Gastroesophageal sphincter (tissue), 4 donors: ENCODE results near the gene MAML2. TPM values are rescaled to one million over a fixed set of nuclear protein-coding genes. Genes with fewer than 3 reads are reported as not detected.

Source experiments
- ATAC-seq: fragments of 150-250 bp; one replicate; pipeline ENCODE4 v1.9.1; 2016; ENCODE audit warnings: mild to moderate bottlenecking, moderate library complexity
- H3K27ac ChIP-seq, 4 donors: fragments of 200-600 bp; sonication (generic) in 3 of 4; 1 replicate in 3 of 4; 2 replicates in 1 of 4; pipeline ENCODE4 v1.5.1; 2016 to 2019
- H3K27me3 ChIP-seq: fragments of 200-600 bp; sonication (generic); one replicate; pipeline ENCODE4 v1.5.1; 2019
- H3K36me3 ChIP-seq, 2 donors: fragments of 200-600 bp; sonication (generic); one replicate each; pipeline ENCODE4 v1.5.1; 2019; ENCODE audit warnings: control low read depth in 1 of 2
- H3K4me1 ChIP-seq, 3 donors: fragments of 200-600 bp; sonication (generic); 1 replicate in 2 of 3; 2 replicates in 1 of 3; pipeline ENCODE4 v1.5.1; 2016 to 2019; ENCODE audit warnings: control low read depth in 2 of 3
- H3K4me3 ChIP-seq, 2 donors: fragments of 200-600 bp; sonication (generic); one replicate each; pipeline ENCODE4 v1.5.1; 2019; ENCODE audit warnings: mild to moderate bottlenecking in 1 of 2, moderate library complexity in 1 of 2
- H3K9me3 ChIP-seq, 3 donors: fragments of 200-600 bp; sonication (generic); one replicate each; pipeline ENCODE4 v1.5.1; 2017 to 2019; ENCODE audit warnings: control low read depth in 2 of 3
- EP300 ChIP-seq: sonication (generic); formaldehyde crosslinking; IDR thresholded peaks from one replicate; pipeline ENCODE4 v1.6.1; 2017; ENCODE audit warnings: antibody characterized with exemption, mild to moderate bottlenecking
- POLR2A ChIP-seq, 2 donors: fragments of 450-650 bp; IDR thresholded peaks; one replicate each; pipeline ENCODE4 v1.6.1; 2017; ENCODE audit warnings: antibody characterized with exemption in 2 of 2, mild to moderate bottlenecking in 2 of 2, moderate library complexity in 1 of 2
- POLR2AphosphoS5 ChIP-seq: sonication (generic); formaldehyde crosslinking; IDR thresholded peaks from one replicate; pipeline ENCODE4 v1.6.1; 2017; ENCODE audit warnings: antibody characterized with exemption
- WGBS, 2 donors: methylation state at CpG; one replicate each; pipeline ENCODE4 v1.1.5; 2018; ENCODE audit warnings: low coverage in 1 of 2; 5-methylcytosine and 5-hydroxymethylcytosine counted together
- total RNA-seq, 4 donors: library from RNA; depleted of rRNA; stranded (reverse); fragments of >200 nt; gene quantifications; one replicate each; pipeline ENCODE4 v1.1.0, GENCODE V29; 2016
- TF ChIP-seq, protein P1 (sequence below), 4 experiments: fragments of 200-600 bp in 2 of 4; fragments of 450-650 bp in 2 of 4; sonication (generic) in 1 of 4; IDR thresholded peaks; one replicate each; pipeline ENCODE4 v1.5.1; 2017 to 2019; ENCODE audit warnings: antibody characterized with exemption in 4 of 4, mild to moderate bottlenecking in 2 of 4, moderate library complexity in 2 of 4

Gene MAML2
- total RNA-seq, 4 donors from 2014 or later, result 15.8 to 31.8 (median 23.7) TPM

DNA sequence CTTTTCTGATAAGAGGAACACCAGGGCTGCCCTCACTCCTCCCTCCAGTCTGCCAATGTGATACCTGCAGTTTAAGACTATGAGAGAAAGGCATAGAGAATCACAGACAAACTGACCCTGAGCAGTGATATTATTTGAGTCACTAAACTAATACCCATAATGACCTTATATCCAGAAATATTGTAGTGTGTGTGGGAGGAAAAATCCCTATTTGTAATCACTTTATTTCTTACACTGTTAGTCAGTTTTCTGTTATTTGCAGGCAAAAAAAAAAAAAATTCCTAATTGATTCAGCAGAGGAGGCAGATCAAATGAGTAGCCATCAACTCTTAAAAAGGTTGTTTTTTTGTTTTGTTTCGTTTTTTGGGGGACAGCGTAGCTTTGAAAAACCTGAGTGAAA is 82.5 kb downstream of the MAML2 start:
- Histone ChIP-seq H3K36me3 (no peaks in the 10 kb centered on the region), H3K4me3 (no peak overlapping the region), H3K9me3 (no peaks in the 10 kb centered on the region), H3K27ac (no peak overlapping the region), H3K27me3 (no peaks in the 10 kb centered on the region), H3K4me1 (peaks cover 12 to 58% (median 17%) of the 10 kb centered on the region in 3 donors)
- 95% methylated on average over 2 of the region's 2 CpGs for WGBS, 2 donors
- ATAC-seq, result no peak
- TF ChIP-seq EP300, result no peak
- TF ChIP-seq, protein P1, sequence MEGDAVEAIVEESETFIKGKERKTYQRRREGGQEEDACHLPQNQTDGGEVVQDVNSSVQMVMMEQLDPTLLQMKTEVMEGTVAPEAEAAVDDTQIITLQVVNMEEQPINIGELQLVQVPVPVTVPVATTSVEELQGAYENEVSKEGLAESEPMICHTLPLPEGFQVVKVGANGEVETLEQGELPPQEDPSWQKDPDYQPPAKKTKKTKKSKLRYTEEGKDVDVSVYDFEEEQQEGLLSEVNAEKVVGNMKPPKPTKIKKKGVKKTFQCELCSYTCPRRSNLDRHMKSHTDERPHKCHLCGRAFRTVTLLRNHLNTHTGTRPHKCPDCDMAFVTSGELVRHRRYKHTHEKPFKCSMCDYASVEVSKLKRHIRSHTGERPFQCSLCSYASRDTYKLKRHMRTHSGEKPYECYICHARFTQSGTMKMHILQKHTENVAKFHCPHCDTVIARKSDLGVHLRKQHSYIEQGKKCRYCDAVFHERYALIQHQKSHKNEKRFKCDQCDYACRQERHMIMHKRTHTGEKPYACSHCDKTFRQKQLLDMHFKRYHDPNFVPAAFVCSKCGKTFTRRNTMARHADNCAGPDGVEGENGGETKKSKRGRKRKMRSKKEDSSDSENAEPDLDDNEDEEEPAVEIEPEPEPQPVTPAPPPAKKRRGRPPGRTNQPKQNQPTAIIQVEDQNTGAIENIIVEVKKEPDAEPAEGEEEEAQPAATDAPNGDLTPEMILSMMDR (IDR thresholded peaks at IDR 0.05), result no peak
- no peak for TF ChIP-seq POLR2A (IDR thresholded peaks at IDR 0.05)
- no peak for TF ChIP-seq POLR2AphosphoS5

DNA sequence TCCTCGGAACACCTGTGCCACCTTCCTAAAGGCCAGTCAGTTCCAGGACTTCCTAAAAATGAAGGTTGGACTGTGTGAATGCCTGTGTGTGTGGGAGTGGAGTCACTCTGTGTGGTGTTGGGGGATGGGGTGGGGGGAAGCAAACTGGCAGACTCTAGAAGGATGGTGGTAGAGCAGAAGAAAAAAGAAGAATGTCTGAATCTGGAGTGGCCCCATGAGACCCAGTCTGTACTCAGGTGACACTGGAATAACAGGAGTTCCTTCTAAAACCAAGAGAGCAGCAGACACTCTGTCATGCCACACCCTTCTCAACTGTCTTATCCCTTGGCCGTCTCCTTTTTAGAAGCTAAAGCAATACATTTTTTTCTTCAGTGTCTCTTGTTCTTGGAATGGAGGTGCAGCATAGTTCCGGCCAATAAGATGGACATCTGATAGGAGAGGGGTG is 82.9 kb downstream of the MAML2 start:
- 68 to 79% methylated on average over 2 to 3 of the region's 3 CpGs for WGBS, 2 donors
- Histone ChIP-seq H3K27ac (no peak overlapping the region), H3K4me3 (no peak overlapping the region), H3K36me3 (no peaks in the 10 kb centered on the region), H3K9me3 (no peaks in the 10 kb centered on the region), H3K27me3 (no peaks in the 10 kb centered on the region), H3K4me1 (peaks cover 12 to 57% (median 14%) of the 10 kb centered on the region in 3 donors)
- TF ChIP-seq EP300, result no peak
- TF ChIP-seq POLR2AphosphoS5, result no peak
- TF ChIP-seq POLR2A (IDR thresholded peaks at IDR 0.05), result no peak
- TF ChIP-seq, protein P1 (IDR thresholded peaks at IDR 0.05), result no peak
- no peak for ATAC-seq

DNA sequence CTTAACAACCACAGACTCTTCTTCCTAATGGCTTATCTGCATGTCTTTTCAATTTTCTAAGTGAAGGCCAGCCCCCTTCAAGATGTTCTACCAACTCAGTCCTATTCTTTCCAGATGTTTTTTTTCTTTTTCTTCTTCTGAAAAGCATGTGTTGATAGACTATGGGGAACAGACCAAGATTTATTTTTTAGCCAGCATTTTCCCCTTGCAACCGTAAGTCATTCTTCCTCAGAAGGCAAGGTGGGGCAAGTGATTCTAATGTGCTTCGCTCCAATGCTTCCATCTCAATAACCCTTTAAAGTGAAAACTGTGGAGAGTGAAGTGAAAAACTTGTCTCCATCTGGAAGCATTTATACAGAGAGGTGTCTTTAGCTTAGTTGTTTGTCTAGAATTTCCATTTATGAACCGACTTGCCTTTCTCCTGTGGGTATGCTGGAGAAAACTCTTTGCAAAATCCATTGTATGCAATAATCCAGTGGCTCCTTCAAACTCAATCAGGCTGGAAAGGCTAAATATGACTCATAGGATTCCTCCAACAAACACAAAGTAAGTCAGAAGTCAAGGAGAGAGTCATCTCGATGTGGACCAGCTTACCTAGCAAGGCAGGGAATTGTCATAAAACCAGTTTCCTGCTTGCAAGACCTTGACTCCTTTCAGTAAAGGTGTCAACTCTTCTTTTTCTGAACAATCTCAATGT is 83.7 kb downstream of the MAML2 start:
- TF ChIP-seq POLR2AphosphoS5 (no peak), POLR2A (IDR thresholded peaks at IDR 0.05) (no peak), EP300 (no peak)
- TF ChIP-seq, protein P1 (IDR thresholded peaks at IDR 0.05), result no peak
- H3K4me3 ChIP-seq, result no peak overlapping the region
- H3K27ac ChIP-seq, result peak overlapping the region in 3 of 4 donors; percentile 6 to 46 (median 41)
- H3K27me3 ChIP-seq, result no peaks in the 10 kb centered on the region
- no peaks in the 10 kb centered on the region for H3K9me3 ChIP-seq
- no peaks in the 10 kb centered on the region for H3K36me3 ChIP-seq
- peaks cover 11 to 63% (median 12%) of the 10 kb centered on the region in 3 donors for H3K4me1 ChIP-seq
- 58 to 65% methylated on average over 4 of the region's 4 CpGs for WGBS, 2 donors
- no peak for ATAC-seq

DNA sequence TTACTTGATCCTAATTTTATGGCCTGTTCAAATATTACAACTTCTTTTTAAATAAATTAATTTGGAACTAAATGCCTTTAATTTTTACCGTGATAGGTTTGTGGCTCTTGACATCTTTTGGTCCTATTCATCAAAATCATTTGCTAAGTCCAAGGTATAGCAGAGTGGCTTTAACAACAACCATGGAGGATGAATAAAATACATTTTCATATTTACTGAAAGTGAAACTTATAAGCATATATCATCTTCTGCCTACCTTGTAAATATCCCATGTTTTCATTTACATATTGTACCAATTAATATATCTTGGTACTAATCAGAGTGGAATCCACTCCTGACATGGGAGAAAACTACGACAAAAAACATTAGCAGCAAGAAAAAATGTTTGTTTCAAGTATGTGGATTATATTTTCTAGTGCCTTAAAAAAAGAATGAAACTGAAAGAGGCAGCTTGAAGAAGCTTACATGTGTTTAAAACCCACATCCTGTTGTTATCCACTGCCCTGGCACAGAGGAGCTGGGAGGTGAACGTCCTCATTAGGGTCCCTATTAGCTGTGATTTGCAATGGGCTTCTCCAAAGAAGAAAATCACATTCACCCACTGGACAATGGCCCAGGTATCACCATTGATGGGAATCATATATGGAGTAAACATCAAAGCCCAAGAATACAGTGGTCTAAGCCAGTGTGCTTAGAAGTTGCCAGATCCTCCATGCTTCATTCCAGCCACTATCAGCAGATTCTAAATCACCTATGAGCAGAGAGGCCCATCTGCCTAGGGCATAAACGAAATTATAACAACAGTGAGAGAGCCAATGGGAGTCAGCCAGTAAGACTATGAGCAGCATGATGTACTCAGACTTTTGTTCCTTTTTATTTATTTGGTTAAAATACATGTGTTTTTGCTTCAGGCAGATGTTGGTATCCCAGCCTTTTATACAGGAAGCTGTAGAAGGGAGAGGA is 84.7 kb downstream of the MAML2 start:
- H3K4me3 ChIP-seq, result no peak overlapping the region
- no peak for ATAC-seq
- H3K36me3 ChIP-seq, result no peaks in the 10 kb centered on the region
- 54 to 69% methylated on average over 4 of the region's 4 CpGs for WGBS, 2 donors
- no peaks in the 10 kb centered on the region for H3K27me3 ChIP-seq
- H3K27ac ChIP-seq, result peak overlapping the region; percentile 6 to 56 (median 44)
- TF ChIP-seq, protein P1 (IDR thresholded peaks at IDR 0.05), result no peak
- TF ChIP-seq POLR2AphosphoS5, result no peak
- TF ChIP-seq POLR2A (IDR thresholded peaks at IDR 0.05), result no peak
- no peak for TF ChIP-seq EP300
- H3K9me3 ChIP-seq, result no peaks in the 10 kb centered on the region
- H3K4me1 ChIP-seq, result peaks cover 10 to 56% (median 11%) of the 10 kb centered on the region in 3 donors
